Activated effector memory CD4-positive, alpha-beta T cell treated with Interleukin-2 at 50 U/mL for 16 hours (primary cell): ENCODE results near the gene HSH2D.
"Not testable (repeated sequence)": the region's sequence is repeated elsewhere in the genome, so short reads cannot be mapped to it uniquely, and the experiment has no call there.

Source experiments
- DNase-seq: peaks from one replicate; pipeline ENCODE4 v3.0.0-alpha.2; 2020

Gene HSH2D

DNA sequence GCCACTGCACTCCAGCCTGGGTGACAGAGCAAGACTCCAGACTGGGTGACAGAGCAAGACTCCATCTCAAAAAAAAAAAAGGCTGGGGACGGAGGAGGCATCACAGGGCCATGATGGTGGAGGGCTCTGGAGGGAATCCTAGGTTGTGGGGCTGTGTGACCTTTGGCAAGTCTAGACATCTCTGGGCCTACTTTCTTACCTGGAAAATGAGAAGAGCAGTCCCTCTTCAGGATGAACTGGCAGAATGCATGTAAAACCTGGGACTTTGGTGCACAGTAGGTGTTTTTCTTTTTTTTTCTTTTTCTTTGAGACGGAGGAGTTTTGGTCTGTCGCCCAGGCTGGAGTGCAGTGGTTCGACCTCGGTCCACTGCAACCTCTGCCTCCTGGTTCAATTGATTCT, 16.2 kb downstream of the HSH2D start:
- DNase-seq, result no peak

DNA sequence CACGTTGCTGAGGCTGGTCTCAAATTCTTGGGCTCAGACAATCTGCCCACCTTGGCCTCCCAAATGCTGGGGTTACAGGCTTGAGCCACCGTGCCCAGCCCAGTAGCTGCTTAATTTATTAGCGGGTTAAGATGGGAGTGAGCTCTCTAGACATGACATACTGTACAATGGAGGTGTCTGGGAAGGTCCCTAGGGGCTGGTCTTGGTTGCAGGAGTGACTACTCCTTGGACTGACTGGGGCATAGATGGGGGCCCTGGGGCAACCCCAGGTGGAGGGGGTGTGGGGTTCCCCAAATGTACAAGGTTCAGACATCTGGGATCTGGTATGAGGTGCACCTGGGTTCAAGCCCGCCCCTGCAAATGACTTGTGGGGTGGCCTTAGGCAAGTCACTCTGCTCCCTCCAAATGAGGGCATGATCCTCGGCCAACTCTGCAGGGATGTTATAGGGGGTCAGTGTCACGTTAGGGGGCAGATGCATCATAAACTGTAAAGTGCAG, 17.0 kb downstream of the HSH2D start:
- DNase-seq, result no peak

DNA sequence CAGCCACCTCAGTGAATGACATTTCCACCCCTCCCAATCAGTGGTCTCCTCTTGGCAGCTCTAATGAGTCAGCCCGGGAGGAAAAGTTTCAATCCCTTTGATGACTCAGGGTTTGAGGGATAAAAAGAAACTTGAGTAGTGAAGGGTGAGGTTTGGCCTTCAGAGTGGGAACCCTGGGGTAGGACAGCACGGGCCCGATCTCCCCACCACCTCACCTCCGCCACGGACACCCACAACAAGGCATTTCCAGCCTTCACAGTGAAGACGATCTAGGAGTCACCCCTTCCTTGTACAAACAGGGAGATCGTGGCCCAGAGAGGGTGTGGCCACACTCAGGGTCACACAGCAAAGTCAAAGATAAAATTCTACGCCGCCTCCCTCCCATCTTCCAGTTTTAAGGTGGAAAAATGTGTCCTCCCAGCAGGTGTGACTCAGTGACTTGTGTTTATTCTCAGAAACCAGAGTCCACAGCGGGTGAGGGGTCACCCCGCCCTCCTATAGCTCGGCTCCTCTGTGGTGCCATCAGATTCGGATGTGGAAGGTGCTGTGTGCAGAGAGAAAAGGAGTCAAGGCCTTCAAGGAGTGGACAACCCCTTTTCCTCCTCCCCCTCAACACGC, 17.6 kb downstream of the HSH2D start:
- DNase-seq, result no peak

DNA sequence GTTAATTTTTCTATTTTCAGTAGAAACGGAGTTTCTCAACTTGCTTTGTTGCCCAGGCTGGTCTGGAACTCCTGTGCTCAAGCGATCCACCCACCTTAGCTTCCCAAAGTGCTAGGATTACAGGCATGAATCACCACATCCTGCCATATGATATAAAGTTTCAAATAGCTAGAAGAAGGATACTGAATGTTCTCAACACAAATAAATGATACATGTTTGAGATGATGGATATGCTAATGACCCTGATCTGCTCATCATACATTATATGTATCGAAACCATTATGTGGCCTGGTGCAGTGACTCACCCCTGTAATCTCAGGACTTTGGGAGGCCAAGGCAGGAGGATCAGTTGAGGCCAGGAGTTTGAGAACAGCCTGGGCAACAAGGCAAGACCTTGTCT, 18.4 kb downstream of the HSH2D start:
- no peak for DNase-seq

DNA sequence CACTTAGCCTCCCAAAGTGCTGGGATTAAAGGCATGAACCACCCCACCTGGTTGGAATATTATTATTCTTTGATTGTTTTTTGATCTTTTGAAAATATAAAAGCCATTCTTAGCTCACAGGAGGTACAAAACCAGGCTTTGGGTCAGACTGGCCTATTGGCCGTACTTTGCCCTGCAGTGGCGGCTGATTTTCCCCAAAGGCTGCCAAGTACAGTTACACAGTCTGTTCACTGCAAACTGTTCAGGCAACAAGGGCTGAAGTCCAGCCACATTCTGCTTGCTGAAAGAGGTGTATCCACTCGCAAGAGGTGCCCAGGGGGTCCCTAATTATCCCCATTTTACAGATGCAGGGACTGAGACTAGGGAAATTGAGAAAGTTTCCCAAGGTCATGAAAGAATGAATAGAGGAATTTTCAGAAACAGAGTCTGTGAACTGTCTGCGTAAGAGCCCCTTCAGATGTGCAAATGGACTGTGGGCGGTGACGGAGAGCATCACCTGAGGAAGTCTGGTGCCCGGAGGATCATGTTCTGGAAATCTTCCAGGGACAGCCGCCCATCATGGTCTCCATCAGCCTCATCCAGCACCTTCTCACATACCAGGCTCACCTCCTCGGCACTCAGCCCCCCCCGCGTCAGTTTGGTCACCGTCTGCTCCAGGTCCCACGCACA, 20.9 kb downstream of the HSH2D start:
- no peak for DNase-seq

DNA sequence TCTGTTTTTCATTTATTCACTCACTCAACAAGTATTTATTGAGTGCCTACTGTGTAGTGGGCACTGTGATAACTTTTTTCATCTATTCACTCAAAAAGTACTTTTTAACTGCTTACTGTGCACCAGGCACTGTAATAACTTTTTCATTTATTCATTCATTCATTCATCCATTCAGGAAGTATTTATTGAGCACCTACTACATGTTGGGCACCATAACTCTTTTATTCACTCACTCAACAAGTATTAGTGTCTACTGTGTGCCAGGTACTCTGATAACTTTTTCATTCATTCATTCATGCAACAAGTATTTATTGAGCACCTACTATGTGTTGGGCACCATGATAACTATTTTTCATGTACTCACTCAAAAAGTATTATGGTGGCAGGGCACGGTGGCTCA, 22.9 kb downstream of the HSH2D start:
- no peak for DNase-seq

DNA sequence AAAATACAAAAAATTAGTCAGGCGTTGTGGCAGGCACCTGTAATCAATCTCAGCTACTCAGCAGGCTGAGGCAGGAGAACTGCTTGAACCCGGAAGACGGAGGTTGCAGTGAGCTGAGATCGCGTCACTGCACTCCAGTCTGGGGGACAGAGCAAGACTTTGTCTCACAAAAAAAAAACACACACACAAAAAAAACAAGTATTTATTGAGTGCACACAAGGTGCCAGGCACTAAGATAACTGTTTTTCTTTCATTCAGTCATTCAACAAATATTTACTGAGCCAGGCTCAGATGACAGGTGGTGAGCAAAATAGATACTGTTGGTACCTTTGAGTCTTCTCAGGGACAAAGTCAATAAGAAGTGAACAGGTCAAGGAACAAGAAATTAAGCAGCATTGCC, 23.6 kb downstream of the HSH2D start:
- no peak for DNase-seq

DNA sequence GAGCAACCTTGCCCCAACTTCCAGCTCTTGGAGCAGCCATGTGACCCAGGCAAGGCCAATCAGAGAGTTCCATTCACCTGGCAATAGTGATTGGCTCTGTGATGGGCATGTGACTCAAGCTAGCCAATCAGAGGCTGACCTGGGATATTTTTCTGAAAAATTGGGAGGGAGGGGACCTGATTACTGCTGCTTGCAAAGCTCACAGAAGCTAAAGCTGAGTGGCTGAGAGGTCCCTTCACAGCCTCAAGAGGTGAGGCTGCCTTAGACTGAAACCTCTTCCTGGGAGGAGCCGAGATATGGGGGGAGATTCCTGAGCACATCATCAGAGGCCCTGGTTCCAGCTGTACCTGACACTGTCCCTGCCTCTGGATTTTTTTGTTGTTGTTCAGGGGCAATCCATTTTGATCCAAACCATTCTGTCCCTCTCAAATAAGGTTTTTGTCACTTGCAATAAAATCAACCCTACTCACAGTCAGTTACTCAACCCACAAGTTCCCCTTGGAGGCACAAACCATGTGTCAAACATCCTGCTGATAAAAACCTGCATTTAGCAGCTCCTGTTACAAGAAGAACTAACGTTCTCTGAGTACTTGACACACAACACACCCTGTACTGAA, 25.1 kb downstream of the HSH2D start:
- DNase-seq, result no peak

DNA sequence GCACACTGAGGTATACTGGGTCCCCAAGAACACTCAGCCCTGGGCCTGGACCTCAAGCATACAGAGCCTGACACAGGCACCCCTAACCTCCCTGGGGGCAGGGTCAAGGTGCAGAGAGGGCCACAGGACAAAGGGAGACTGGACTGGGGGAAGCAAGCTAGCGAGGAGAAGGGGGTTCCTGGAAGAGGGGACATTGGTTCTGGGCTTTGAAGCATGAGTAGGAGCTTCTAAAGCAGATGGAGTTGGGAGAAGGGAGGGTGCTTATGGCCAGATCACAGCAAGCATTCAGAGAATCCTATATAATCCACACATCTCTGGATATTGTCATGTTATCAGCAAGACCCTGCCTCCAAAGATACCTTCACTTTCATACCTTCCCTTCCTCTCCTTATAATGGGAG, 26.6 kb downstream of the HSH2D start:
- DNase-seq, result no peak

DNA sequence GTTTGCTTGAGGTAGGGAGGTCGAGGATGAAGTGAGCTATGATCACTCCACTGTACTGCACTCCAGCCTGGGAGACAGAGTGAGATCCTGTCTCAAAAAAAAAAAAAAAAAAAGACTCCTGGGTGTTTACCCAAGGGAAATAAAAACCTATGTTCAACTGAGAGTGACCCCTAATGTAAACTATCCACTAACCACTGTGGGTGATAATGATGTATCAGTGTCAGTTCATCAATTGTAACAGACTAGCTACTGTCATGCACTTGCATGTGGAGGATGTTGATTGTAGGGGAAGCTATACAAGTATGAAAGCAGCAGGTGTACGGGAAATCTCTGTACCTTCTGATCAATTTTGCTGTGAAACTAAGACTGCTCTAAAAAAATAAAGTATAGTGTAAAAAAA, 32.5 kb downstream of the HSH2D start:
- no peak for DNase-seq

DNA sequence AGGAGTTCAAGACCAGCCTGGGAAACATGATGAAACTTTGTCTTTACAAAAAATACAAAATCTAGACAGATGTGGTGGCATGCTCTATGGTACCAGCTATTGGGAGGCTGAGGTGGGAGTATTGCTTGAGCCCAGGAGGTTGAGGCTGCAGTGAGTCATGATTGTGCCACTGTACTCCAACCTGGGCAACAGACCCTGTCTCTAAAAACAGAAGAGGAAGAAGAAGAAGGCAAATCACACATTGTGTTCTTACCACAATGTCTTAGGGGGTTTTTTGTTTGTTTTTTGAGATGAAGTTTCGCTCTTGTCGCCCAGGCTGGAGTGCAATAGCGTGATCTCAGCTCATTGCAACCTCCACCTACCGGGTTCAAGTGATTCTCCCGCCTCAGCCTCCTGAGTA, 35.4 kb downstream of the HSH2D start:
- not testable (repeated sequence) for DNase-seq

DNA sequence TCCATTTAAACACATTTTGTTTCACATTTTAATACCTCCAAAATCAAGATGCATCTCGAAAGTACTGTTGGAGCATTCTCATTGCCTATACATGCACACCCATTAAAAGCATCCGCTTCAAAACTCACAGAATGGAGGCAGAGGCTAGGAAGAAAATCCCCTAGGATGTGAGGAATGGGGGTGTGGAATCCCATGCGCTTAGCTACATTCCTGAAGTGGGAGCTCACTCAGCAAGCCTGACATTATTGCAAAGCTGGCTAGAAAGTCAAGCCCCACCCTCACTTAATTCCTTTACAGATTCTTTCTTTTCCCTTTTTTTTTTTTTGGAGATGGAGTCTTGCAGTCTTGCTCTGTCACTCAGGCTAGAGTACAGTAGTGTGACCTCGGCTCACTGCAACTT, 37.1 kb downstream of the HSH2D start:
- no peak for DNase-seq

DNA sequence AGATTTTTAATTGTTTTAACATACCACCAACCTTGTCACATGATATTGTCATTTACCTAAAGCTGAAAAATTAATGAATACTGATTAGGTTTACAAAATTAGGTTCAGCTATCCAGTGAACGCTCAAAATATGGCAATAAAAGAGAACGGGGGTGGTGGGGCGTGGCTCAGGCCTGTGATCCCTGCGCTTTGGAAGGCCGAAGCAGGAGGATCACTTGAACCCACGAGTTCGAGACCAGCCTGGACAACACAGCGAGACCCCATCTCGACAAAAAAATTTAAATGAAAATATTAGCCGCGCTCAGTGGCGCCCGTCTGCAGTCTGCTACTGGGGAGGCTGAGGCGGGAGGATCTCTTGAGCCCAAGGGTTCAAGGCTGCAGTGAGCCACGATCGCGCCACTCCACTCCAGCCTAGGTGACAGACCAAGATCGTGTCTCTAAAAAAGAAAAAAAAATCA, 41.2 kb downstream of the HSH2D start:
- DNase-seq, result peak; percentile 2

DNA sequence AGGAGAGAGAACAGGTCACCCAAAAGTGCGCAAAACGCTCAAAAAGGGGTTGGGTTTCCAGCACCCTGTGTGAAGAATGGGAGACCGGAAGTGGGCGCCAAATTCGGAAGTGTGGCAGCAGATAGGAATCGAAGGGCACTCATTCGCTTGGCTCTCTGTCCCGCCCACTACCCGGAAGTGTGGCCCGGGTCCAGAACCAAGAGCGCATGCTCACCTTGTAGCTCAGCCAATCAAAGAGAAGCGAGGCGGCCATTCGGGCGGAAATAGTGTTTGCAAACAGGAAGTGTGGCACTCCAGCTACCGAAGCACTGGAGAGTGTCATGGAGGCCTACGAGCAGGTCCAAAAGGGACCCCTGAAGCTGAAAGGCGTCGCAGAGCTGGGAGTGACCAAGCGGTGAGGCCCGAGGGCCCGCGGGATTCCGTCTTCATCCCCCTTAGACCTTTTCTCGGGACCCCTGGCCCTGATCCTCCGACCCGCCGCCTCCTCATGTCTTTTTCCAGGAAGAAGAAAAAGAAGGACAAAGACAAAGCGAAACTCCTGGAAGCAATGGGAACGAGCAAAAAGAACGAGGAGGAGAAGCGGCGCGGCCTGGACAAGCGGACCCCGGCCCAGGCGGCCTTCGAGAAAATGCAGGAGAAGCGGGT, 41.8 kb downstream of the HSH2D start, which contains the start of gene FAM32A:
Gene FAM32A (plus strand): TSS at position 288 of the 645 bp plus-strand sequence. CDS start 33 bp downstream, at position 321.
- DNase-seq, result peak; percentile 99

DNA sequence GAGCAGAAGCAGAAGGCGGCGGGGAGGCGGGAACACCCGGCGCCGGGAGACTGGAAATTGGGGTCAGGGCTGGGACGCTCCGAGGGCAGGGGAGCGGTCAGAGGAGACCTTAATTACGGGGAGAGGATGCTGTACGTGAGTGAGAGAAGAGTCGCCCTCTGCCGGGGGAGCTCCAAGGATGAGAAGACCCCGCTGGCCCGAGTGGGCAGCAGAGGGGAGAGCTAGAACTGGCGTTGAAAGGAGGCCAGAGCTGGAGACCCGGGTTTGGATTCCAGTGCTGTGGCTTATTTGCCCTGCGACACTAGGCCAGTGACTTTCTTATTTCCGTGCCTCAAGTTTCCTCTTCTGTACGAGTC, 42.3 kb downstream of the HSH2D start:
- DNase-seq, result peak; percentile 22

DNA sequence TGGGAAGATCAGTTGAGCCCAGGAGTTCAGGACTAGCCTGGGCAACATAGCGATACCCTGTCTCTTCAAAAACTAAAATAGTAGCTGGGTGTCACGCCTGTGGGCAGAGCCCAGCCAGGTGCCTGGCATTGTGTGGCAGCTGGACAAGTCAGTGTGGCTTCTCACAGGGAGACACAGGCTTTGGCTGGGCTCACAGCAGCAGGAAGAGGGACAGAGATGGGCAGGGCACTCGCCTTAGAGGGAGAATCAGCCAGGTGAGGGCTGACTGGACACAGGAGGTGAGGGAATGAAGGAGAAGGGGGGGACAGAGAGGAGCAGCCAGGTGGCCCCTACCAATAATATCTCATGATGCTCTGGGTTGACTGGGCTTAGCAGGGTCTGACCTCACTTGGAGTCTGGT, 45.0 kb downstream of the HSH2D start:
- no peak for DNase-seq

DNA sequence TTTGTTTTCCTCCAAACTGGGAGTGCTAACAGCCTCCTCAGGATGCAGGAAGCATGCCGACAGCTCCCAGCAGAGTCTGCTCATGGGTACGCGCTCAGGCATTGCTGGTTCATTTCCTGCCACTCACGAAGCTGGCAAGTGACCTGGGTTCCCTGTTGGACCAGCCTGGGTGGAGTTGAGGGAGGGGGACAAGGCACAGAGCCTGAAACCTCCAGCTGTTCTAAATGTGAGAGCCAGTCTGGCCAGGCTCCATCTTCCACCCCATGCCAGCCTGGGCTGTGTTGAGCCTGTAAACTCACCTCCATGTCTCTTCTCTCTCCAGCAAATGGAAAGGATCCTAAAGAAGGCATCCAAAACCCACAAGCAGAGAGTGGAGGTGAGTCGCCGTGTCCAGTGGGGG, 46.7 kb downstream of the HSH2D start:
- no peak for DNase-seq

DNA sequence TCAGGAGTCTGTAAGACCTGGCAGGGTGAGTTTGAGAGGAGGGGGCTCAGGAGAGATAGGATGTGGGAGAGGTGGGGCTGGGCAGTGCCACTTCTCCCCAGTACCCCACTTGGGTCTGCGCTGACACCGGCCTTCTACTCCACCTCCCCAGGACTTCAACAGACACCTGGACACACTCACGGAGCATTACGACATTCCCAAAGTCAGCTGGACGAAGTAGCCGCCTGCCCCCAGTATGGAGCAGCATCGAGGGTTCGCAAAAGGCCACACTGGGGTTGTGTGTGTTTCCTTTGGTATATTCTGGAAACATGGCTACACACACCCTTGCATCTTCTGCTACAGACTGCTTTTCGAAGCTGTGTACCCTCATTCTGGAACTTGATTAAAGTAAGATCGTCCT, 47.3 kb downstream of the HSH2D start:
- DNase-seq, result no peak

DNA sequence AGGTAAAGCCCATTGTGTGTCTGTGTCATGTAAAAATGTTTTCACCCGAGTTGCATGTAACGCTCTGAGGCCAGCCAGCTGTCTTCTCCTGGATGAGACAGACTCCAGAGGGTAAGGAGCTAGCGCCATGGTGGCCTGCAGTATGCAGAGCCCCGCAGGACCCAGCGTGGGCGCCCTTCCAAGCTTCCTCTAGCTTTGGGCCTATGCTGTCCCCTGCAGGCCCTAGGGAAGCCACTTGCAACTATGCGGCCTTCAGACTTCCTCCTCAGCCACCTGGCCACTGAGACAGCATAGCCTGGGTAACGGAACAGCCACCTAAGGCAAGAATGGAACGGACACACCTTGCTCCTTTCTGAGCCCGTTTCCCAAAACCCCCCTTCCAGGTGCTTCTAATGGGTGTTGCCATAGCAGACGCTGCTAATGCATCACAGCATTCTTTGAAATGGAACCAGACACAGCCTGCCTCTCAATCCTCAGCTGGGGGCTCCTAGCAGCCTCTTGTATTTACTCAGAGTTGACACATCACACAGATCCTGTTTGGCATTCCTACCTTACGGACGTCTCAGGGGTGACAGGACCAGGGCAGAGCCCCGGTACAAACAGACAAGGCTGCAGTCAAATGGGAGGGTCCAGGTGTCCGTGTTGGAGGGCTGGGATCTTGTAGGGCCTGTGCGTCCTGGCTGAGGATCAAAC, 47.9 kb downstream of the HSH2D start:
- no peak for DNase-seq

DNA sequence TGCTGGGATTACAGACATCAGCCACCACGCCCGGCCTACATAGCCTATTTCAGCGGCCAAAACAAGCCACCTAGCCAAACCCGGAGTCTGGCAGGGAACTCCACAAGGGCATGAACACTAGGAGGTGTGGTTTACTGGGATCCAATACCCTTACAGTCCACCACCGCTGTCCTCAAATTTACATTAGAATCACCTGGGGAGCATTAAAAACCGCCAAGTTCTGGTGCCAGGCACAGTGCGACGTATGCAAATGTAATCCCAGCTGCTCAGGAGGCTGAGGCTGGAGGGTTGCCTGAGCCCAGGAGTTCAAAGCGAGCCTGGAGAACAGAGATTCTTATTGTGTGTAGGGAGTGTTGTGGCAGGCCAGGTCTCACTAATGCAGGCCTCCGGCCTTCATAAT, 50.0 kb downstream of the HSH2D start:
- DNase-seq, result no peak

DNA sequence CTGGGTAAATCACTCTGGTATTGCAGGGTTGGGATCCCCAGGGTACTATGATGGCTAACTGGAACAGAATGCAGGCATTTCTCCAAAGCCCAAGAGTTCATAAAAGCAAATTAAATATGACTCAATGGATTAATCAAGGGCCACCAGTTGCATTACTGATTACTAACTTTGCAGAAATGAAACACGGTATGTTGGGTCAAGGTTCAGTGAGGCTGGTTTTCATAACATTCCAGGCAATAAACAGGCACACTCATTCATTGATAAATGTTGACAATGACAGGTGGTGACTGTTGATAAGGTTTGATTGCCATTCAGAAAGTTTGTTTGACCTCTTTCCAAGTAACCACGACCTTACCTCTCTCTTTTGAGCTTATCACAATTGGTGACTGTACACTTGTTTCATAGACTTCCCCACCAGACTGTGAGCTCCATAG, 53.7 kb downstream of the HSH2D start:
- DNase-seq, result no peak

DNA sequence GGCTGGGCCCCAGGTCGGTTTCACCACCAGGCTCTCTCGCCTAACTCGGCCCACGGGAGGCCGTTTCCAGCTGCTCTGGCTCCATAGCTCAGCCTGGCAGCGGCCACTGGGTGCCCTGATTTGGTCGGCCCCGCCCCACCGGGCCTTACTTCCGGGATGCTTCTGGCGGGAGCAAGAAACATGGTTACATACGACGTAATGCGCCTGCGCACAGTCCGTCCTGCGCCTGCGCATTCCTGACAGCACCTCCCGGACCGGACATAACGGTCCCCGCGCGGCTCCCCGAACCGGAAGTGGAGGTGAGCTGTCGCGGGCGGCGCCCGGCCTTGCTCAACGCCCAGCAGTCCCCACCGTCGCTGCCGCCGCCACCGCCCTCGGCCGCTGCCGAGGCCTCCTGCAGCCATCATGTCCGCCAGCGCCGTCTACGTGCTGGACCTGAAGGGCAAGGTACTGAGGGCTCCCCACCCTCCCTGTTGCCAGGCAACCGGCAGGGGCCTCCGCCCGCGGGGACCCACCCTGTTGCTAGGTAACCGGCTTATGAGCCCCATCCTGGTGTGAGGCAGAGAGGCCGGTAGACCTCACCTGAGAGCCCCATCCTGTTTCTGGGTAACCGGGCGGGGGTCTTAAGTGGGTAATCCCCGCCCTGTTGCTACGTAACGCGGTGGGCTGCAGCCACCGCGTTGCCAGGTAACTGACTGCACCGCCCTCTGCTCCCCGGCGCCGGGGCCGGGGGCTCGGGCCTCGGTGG, 54.3 kb downstream of the HSH2D start, which contains the start of gene AP1M1:
Gene AP1M1 (plus strand): TSS at position 290 of the 748 bp plus-strand sequence. CDS start 116 bp downstream, at position 406.
- DNase-seq, result peak; percentile 98
